ENCODE results near the gene PROM1.

DNA sequence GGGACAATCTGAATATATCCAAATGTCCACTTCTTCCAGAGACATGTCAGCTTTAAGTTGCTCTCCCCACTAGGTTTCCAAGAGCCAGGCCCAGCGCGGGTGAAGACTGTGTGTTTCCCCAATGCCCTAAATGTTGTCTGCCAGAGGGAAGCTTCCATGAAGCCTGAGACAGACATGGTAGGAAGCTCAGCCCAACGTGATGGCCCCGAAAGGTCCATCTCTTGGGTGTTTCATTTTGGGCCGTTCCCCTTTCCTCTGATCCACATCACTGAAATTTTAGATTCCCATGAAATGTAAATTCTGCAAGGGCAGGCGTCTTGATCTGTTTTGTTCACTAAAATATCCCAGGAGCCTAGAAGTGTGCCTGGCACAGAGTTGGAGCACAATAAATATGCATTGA lies 25.4 kb upstream of the PROM1 start:
- TF ChIP-seq, protein P1, sequence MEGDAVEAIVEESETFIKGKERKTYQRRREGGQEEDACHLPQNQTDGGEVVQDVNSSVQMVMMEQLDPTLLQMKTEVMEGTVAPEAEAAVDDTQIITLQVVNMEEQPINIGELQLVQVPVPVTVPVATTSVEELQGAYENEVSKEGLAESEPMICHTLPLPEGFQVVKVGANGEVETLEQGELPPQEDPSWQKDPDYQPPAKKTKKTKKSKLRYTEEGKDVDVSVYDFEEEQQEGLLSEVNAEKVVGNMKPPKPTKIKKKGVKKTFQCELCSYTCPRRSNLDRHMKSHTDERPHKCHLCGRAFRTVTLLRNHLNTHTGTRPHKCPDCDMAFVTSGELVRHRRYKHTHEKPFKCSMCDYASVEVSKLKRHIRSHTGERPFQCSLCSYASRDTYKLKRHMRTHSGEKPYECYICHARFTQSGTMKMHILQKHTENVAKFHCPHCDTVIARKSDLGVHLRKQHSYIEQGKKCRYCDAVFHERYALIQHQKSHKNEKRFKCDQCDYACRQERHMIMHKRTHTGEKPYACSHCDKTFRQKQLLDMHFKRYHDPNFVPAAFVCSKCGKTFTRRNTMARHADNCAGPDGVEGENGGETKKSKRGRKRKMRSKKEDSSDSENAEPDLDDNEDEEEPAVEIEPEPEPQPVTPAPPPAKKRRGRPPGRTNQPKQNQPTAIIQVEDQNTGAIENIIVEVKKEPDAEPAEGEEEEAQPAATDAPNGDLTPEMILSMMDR (IDR thresholded peaks at IDR 0.05; ENCODE audit: low read length), result no peak
- no peak for TF ChIP-seq EZH2 (IDR thresholded peaks at IDR 0.05; ENCODE audit: borderline replicate concordance, low read length)

All from OCI-LY1 (cell line).